H1 (cell line): ENCODE data around the gene EYA4. TPM values are rescaled to one million over a fixed set of nuclear protein-coding genes. Genes with fewer than 3 reads are reported as not detected.

Experiments
- CTCF ChIA-PET: fragments of 300-600 bp; sonication (Branson Sonifier 250); formaldehyde crosslinking; loops from one replicate; lab custom pipeline; 2021; ENCODE audit not compliant: partially characterized antibody; lab: Charles Lee
- POLR2A ChIA-PET: fragments of 300-600 bp; sonication (Branson Sonifier 250); formaldehyde crosslinking; loops from one replicate; lab custom pipeline; 2021; ENCODE audit warnings: inconsistent platforms; ENCODE audit not compliant: partially characterized antibody; lab: Charles Lee
- DNase-seq, 2 experiments: peaks; one replicate each; pipeline versions ENCODE4 v3.0.0 to v3.0.0-alpha.2; 2010 to 2022; ENCODE audit warnings: low spot score in 2 of 2, low read depth in 1 of 2, mixed read lengths in 1 of 2
- FAIRE-seq: peaks from 2 replicates; lab custom pipeline; 2011; peaks lifted over from hg19 to GRCh38; lab: Jason Lieb, UNC
- H2AFZ ChIP-seq: 2 replicates; pipeline ENCODE4 v1.8.1; 2012; ENCODE audit warnings: low read length, inconsistent platforms
- H2AK5ac ChIP-seq: 2 replicates; pipeline ENCODE4 v1.6.1; 2013; ENCODE audit warnings: low read depth, low read length
- H2BK120ac ChIP-seq: replicated peaks from 2 replicates; pipeline ENCODE3; 2013; ENCODE audit warnings: low read depth, low read length, inconsistent platforms
- H2BK12ac ChIP-seq: 2 replicates; pipeline ENCODE4 v1.6.1; 2013; ENCODE audit warnings: low read depth, low read length
- H2BK15ac ChIP-seq: 2 replicates; pipeline ENCODE4 v1.6.1; 2013; ENCODE audit warnings: low read length
- H2BK20ac ChIP-seq: 2 replicates; pipeline ENCODE4 v1.6.1; 2013; ENCODE audit warnings: low read length
- H2BK5ac ChIP-seq: 2 replicates; pipeline ENCODE4 v1.6.1; 2013; ENCODE audit warnings: low read depth, low read length
- H3K14ac ChIP-seq: 2 replicates; pipeline ENCODE4 v1.6.1; 2013; ENCODE audit warnings: inconsistent platforms; ENCODE audit not compliant: insufficient read length
- H3K18ac ChIP-seq: 2 replicates; pipeline ENCODE4 v1.6.1; 2013; ENCODE audit warnings: low read length; ENCODE audit errors: extremely low read depth
- H3K23ac ChIP-seq: 2 replicates; pipeline ENCODE4 v1.6.1; 2013; ENCODE audit warnings: inconsistent platforms; ENCODE audit not compliant: insufficient read length
- H3K23me2 ChIP-seq: 2 replicates; pipeline ENCODE4 v1.6.1; 2013; ENCODE audit warnings: low read depth, low read length
- H3K27ac ChIP-seq: 2 replicates; pipeline ENCODE4 v1.6.1; 2011; ENCODE audit warnings: low read depth, low read length, inconsistent platforms
- H3K27me3 ChIP-seq, 4 experiments: replicated peaks in 1 of 4; 1 replicate in 1 of 4; 2 replicates in 3 of 4; pipeline versions ENCODE4 v1.6.1 to v1.8.1; 2011 to 2013; ENCODE audit warnings: low read length in 3 of 4, mild to moderate bottlenecking in 3 of 4, inconsistent platforms in 2 of 4, mixed read lengths in 2 of 4, moderate library complexity in 1 of 4; ENCODE audit not compliant: control insufficient read depth in 3 of 4, insufficient read depth in 3 of 4; ENCODE audit errors: extremely low read depth in 1 of 4
- H3K36me3 ChIP-seq, 4 experiments: 2 replicates each; pipeline versions ENCODE4 v1.6.1 to v1.8.1; 2011 to 2013; ENCODE audit warnings: mild to moderate bottlenecking in 4 of 4, low read length in 3 of 4, moderate library complexity in 2 of 4, control low read depth in 1 of 4, inconsistent platforms in 1 of 4; ENCODE audit not compliant: insufficient read depth in 4 of 4, control insufficient read depth in 2 of 4
- H3K4ac ChIP-seq: replicated peaks from 2 replicates; pipeline ENCODE3; 2013; ENCODE audit warnings: low read length, low read depth, mixed read lengths, inconsistent platforms; ENCODE audit not compliant: insufficient read length
- H3K4me1 ChIP-seq, 4 experiments: replicated peaks in 1 of 4; 1 replicate in 1 of 4; 2 replicates in 3 of 4; pipeline versions ENCODE4 v1.6.1 to v1.8.1; 2011 to 2013; ENCODE audit warnings: low read length in 3 of 4, inconsistent platforms in 2 of 4, mixed read lengths in 1 of 4; ENCODE audit not compliant: insufficient read depth in 4 of 4, control insufficient read depth in 3 of 4
- H3K4me2 ChIP-seq, 2 experiments: 2 replicates each; pipeline versions ENCODE4 v1.6.1 to v1.8.1; 2011 to 2013; ENCODE audit warnings: low read depth in 2 of 2, low read length in 2 of 2, control low read depth in 1 of 2, inconsistent platforms in 1 of 2, mild to moderate bottlenecking in 1 of 2; ENCODE audit not compliant: insufficient read depth in 1 of 2
- H3K4me3 ChIP-seq, 4 experiments: fragments of 200-600, 300-600 bp in 1 of 4; sonication (generic), shearing (Covaris generic), sonication (Bioruptor Twin) in 1 of 4; 2 replicates each; pipeline versions ENCODE4 v1.5.1 to v1.8.1; 2011 to 2016; ENCODE audit warnings: low read length in 4 of 4, low read depth in 3 of 4, control low read depth in 2 of 4, inconsistent platforms in 2 of 4, mild to moderate bottlenecking in 2 of 4, mixed read lengths in 1 of 4, moderate library complexity in 1 of 4; ENCODE audit not compliant: insufficient read depth in 2 of 4; ENCODE audit errors: extremely low read depth in 1 of 4
- H3K56ac ChIP-seq: replicated peaks from 2 replicates; pipeline ENCODE3; 2013; ENCODE audit warnings: low read depth, mild to moderate bottlenecking, mixed read lengths, low read length, inconsistent platforms; ENCODE audit not compliant: insufficient read length
- H3K79me1 ChIP-seq: 2 replicates; pipeline ENCODE4 v1.6.1; 2013; ENCODE audit warnings: low read depth, low read length, control low read depth
- H3K79me2 ChIP-seq, 2 experiments: 2 replicates each; pipeline versions ENCODE4 v1.6.1 to v1.8.1; 2012 to 2013; ENCODE audit warnings: low read length in 2 of 2, mild to moderate bottlenecking in 2 of 2, inconsistent platforms in 1 of 2; ENCODE audit not compliant: insufficient read depth in 2 of 2, control insufficient read depth in 1 of 2
- H3K9ac ChIP-seq, 4 experiments: replicated peaks in 1 of 4; 1 replicate in 1 of 4; 2 replicates in 3 of 4; pipeline versions ENCODE4 v1.6.1 to v1.8.1; 2011 to 2013; ENCODE audit warnings: low read depth in 3 of 4, low read length in 3 of 4, control low read depth in 2 of 4, mild to moderate bottlenecking in 2 of 4, moderate library complexity in 2 of 4, inconsistent platforms in 1 of 4; ENCODE audit errors: extremely low read depth in 1 of 4
- H3K9me3 ChIP-seq, 2 experiments: 2 replicates each; pipeline versions ENCODE4 v1.6.1 to v1.8.1; 2012 to 2013; ENCODE audit warnings: mild to moderate bottlenecking in 2 of 2, moderate library complexity in 2 of 2, control low read depth in 1 of 2, inconsistent platforms in 1 of 2, low read depth in 1 of 2, low read length in 1 of 2, mixed read lengths in 1 of 2; ENCODE audit not compliant: insufficient read depth in 2 of 2
- H4K20me1 ChIP-seq, 2 experiments: replicated peaks in 1 of 2; 2 replicates each; pipeline versions ENCODE3 to v1.8.1; 2011 to 2013; ENCODE audit warnings: inconsistent platforms in 2 of 2, low read length in 2 of 2, mild to moderate bottlenecking in 1 of 2; ENCODE audit not compliant: insufficient read depth in 2 of 2, control insufficient read depth in 1 of 2
- H4K5ac ChIP-seq: 2 replicates; pipeline ENCODE4 v1.6.1; 2013; ENCODE audit warnings: low read length, low read depth, mixed read lengths, inconsistent platforms; ENCODE audit not compliant: insufficient read length
- H4K8ac ChIP-seq: 2 replicates; pipeline ENCODE4 v1.8.0; 2013; ENCODE audit warnings: mild to moderate bottlenecking, moderate library complexity, low read length, inconsistent platforms; ENCODE audit not compliant: insufficient read depth; ENCODE audit errors: extremely low read depth
- H4K91ac ChIP-seq: replicated peaks from 2 replicates; pipeline ENCODE3; 2013; ENCODE audit warnings: low read length, mixed read lengths, inconsistent platforms; ENCODE audit not compliant: insufficient read length
- CHD2 ChIP-seq: IDR thresholded peaks from 2 replicates; pipeline ENCODE4 v1.6.1; 2012; ENCODE audit warnings: low read length, improper control_type of control experiment
- CTBP2 ChIP-seq: IDR thresholded peaks from 2 replicates; pipeline ENCODE4 v1.7.0; 2011; ENCODE audit warnings: borderline replicate concordance, mild to moderate bottlenecking, moderate library complexity, mixed read lengths, low read length; ENCODE audit not compliant: insufficient read depth, insufficient read length
- JUN ChIP-seq: IDR thresholded peaks from 2 replicates; pipeline ENCODE4 v1.6.1; 2011; ENCODE audit warnings: low read depth, mild to moderate bottlenecking, improper control_type of control experiment, low read length
- JUND ChIP-seq: IDR thresholded peaks from 2 replicates; pipeline ENCODE4 v1.6.1; 2011; ENCODE audit warnings: mild to moderate bottlenecking, improper control_type of control experiment, low read length
- PHF8 ChIP-seq: fragments of 200-600 bp; sonication (generic); conservative IDR thresholded peaks from 2 replicates; pipeline ENCODE4 v1.7.1; 2012; ENCODE audit warnings: low read depth, mild to moderate bottlenecking, inconsistent platforms, low read length, moderate library complexity
- RBBP5 ChIP-seq: IDR thresholded peaks from 2 replicates; pipeline ENCODE4 v1.7.1; 2012; ENCODE audit warnings: low read depth, mild to moderate bottlenecking, inconsistent platforms, low read length, moderate library complexity, borderline replicate concordance
- SP1 ChIP-seq: IDR thresholded peaks from 2 replicates; pipeline ENCODE4 v1.6.1; 2011; ENCODE audit warnings: low read depth, low read length
- SP4 ChIP-seq: IDR thresholded peaks from 2 replicates; pipeline ENCODE4 v1.6.1; 2012; ENCODE audit warnings: low read length, inconsistent platforms
- TAF1 ChIP-seq: IDR thresholded peaks from 2 replicates; pipeline ENCODE4 v1.6.1; 2011; ENCODE audit warnings: mild to moderate bottlenecking, low read depth, low read length
- TBP ChIP-seq: IDR thresholded peaks from 2 replicates; pipeline ENCODE4 v1.6.1; 2011; ENCODE audit warnings: low read depth, low read length, improper control_type of control experiment
- ZNF274 ChIP-seq: IDR thresholded peaks from 2 replicates; pipeline ENCODE4 v1.7.0; 2012; ENCODE audit warnings: low read length, borderline replicate concordance; ENCODE audit errors: extremely low read depth
- WGBS, 2 experiments: shearing (Covaris generic) in 1 of 2; methylation state at CpG; one replicate each; pipeline versions ENCODE4 v1.1.6 to v1.1.7; 2013 to 2015; ENCODE audit warnings: low lambda C conversion rate in 2 of 2, mixed read lengths in 2 of 2, inconsistent platforms in 1 of 2, low coverage in 1 of 2, missing lambda C conversion rate in 1 of 2; ENCODE audit not compliant: insufficient replicate concordance in 2 of 2, insufficient coverage in 1 of 2, insufficient read length in 1 of 2; ENCODE audit errors: extremely low coverage in 1 of 2, missing lambda C conversion rate in 1 of 2; 5-methylcytosine and 5-hydroxymethylcytosine counted together
- polyA plus RNA-seq, 7 experiments: library from polyadenylated mRNA; depleted of rRNA in 3 of 7; stranded (reverse) in 5 of 7; unstranded in 2 of 7; fragments of >200 nt in 5 of 7; fragments of 200-250 nt in 2 of 7; gene quantifications; 1 replicate in 5 of 7; 2 replicates in 1 of 7; 4 replicates in 1 of 7; pipeline versions ENCODE4 v1.2.1 to v1.2.3, GENCODE V29; 2011 to 2013; ENCODE audit warnings: missing spikeins in 2 of 7, mixed read lengths in 2 of 7
- total RNA-seq: library from RNA; stranded (reverse); fragmentation: NEBNext Ultra II Directional; extraction: Animal tissue kit (Norgen Biotek cat#: 25700); gene quantifications from 2 replicates; pipeline ENCODE4 v1.2.1, GENCODE V29; 2021
- TF ChIP-seq, protein P1 (sequence below): IDR thresholded peaks from 2 replicates; pipeline ENCODE4 v1.6.1; 2012; ENCODE audit warnings: inconsistent platforms

Gene EYA4
- total and polyA plus RNA-seq, 2 of the 8 experiments (the other 6 are each of a cell fraction or from before 2014, with no cell fraction given) = 0.06 to 0.17 TPM

- no peak overlapping the region for H2BK5ac ChIP-seq
- H3K18ac ChIP-seq = no peak overlapping the region
- H3K79me1 ChIP-seq = no peaks in the 10 kb centered on the region
- no peak overlapping the region for H3K27ac ChIP-seq
- H3K4ac ChIP-seq = no peak overlapping the region
- CTCF ChIA-PET = interaction anchor here (1.5 kb wide), 1 partner anchor 57 kb away, joined by 3 read pairs; no protein-coding TSS in a partner anchor
- no peak overlapping the region for H3K14ac ChIP-seq
- no peaks in the 10 kb centered on the region for H3K36me3 ChIP-seq
- peaks cover 0 to 5% of the 10 kb centered on the region in 2 experiments for H4K20me1 ChIP-seq
- peak overlapping the region; percentile 82 to 96 for H3K4me2 ChIP-seq
- H4K5ac ChIP-seq = no peak overlapping the region
- 2% methylated on average over 47 of the region's 52 CpGs; no CpG with 5 or more reads in 1 of the 2 experiments for WGBS, 2 experiments
- peak overlapping the region; percentile 54 to 73 (median 59) for H3K4me3 ChIP-seq
- no peak overlapping the region for H3K56ac ChIP-seq
- H2BK12ac ChIP-seq = no peak overlapping the region
- H2BK20ac ChIP-seq = no peak overlapping the region
- no peak overlapping the region for H3K23ac ChIP-seq
- DNase-seq = no peak
- peaks cover 19% of the 10 kb centered on the region for H3K23me2 ChIP-seq
- H2BK120ac ChIP-seq = no peak overlapping the region
- H3K4me1 ChIP-seq = peaks cover 0 to 6% (median 0%) of the 10 kb centered on the region in 4 experiments; a peak in 3 of 7 replicates
- H3K27me3 ChIP-seq = peaks cover 29 to 67% (median 45%) of the 10 kb centered on the region in 4 experiments
- no peak overlapping the region for H4K91ac ChIP-seq
- FAIRE-seq = no peak
- H2AK5ac ChIP-seq = no peak overlapping the region
- no peak overlapping the region for H2BK15ac ChIP-seq
- no peak overlapping the region for H4K8ac ChIP-seq
- POLR2A ChIA-PET = interaction anchor here (1.0 kb wide), 1 partner anchor 422 kb away, joined by 3 read pairs; no protein-coding TSS in a partner anchor
- H3K9me3 ChIP-seq = no peaks in the 10 kb centered on the region
- H3K79me2 ChIP-seq = no peaks in the 10 kb centered on the region
- H2AFZ ChIP-seq = peak overlapping the region; percentile 84
- H3K9ac ChIP-seq = no peak overlapping the region
- TF ChIP-seq CTBP2 = no peak
- no peak for TF ChIP-seq SP4
- TF ChIP-seq JUN = no peak
- TF ChIP-seq RBBP5 = 0 out of 2 replicates have a peak, but pooled peaks have one; percentile 5
- no peak for TF ChIP-seq PHF8
- TF ChIP-seq TAF1 = no peak
- TF ChIP-seq ZNF274 = no peak
- TF ChIP-seq JUND = no peak
- TF ChIP-seq, protein P1, sequence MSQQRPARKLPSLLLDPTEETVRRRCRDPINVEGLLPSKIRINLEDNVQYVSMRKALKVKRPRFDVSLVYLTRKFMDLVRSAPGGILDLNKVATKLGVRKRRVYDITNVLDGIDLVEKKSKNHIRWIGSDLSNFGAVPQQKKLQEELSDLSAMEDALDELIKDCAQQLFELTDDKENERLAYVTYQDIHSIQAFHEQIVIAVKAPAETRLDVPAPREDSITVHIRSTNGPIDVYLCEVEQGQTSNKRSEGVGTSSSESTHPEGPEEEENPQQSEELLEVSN = no peak
- no peak for TF ChIP-seq TBP
- no peak for TF ChIP-seq CHD2
- TF ChIP-seq SP1 = no peak
These were observed 912 bp downstream of the EYA4 start for GRCh38 chr6:133241901-133242636.
